Cardiac muscle cell (in vitro differentiated cells and primary cell): Measurements from ENCODE around the gene RAB8A. TPM values are rescaled to one million over a fixed set of nuclear protein-coding genes. Genes with fewer than 3 reads are reported as not detected.

Experiments used
- DNase-seq, 2 donors: peaks; one replicate each; pipeline versions ENCODE4 v3.0.0 to v3.0.0-alpha.2; 2010 to 2017; ENCODE audit warnings: low read depth in 1 of 2, low spot score in 1 of 2
- H3K27ac ChIP-seq: fragments of 200-600 bp; sonication (generic); 2 replicates; pipeline ENCODE4 v1.5.1; 2016
- H3K27me3 ChIP-seq: fragments of 200-600 bp; sonication (generic); 2 replicates; pipeline ENCODE4 v1.6.0; 2016; ENCODE audit warnings: control low read depth
- H3K36me3 ChIP-seq: fragments of 200-600 bp; sonication (generic); 2 replicates; pipeline ENCODE4 v1.5.1; 2016; ENCODE audit warnings: control low read depth
- H3K4me1 ChIP-seq: fragments of 200-600 bp; sonication (generic); 2 replicates; pipeline ENCODE4 v1.8.1; 2017; ENCODE audit warnings: low read depth, mild to moderate bottlenecking, mixed run types
- H3K4me3 ChIP-seq: fragments of 200-600 bp; sonication (generic); 2 replicates; pipeline ENCODE4 v1.5.1; 2016; ENCODE audit warnings: mild to moderate bottlenecking
- H3K9me3 ChIP-seq: fragments of 200-600 bp; sonication (generic); 2 replicates; pipeline ENCODE4 v1.5.1; 2017; ENCODE audit warnings: low read depth, mild to moderate bottlenecking, control low read depth
- polyA plus RNA-seq: library from polyadenylated mRNA; unstranded; fragments of >200 nt; fragmentation: Nextera tagmentation; extraction: Ambion mirVana; gene quantifications from 2 replicates; pipeline ENCODE4 v1.2.1, GENCODE V29; 2016
- total RNA-seq: library from RNA; depleted of rRNA; stranded (reverse); fragments of >200 nt; gene quantifications from 2 replicates; pipeline ENCODE4 v1.2.3, GENCODE V29; 2016
- TF ChIP-seq, protein P1 (sequence below): IDR thresholded peaks from 2 replicates; pipeline ENCODE4 v1.5.1; 2012; ENCODE audit warnings: low read depth, mild to moderate bottlenecking, low read length

RAB8A gene
- total and polyA plus RNA-seq, 2 experiments from 2014 or later = 38.2 to 93.8 TPM

DNA sequence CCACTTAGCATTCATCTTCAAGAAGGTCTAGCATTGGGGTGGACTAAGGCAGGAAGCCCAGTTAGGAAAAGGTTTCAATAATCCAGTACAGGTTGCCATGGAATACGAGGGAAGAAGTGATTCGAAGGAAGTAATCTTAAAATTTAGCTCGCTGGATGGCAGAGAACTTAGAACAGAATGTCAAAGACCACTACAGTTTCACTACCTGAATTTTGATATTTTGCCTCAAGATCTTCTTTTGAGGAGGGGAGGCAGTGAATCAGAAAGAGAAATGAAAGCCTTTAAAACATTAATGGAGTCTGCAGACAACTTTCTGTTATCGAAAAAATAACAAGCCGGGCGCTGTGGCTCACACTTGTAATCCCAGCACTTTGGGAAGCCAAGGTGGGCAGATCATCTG lies 7.0 kb upstream of the RAB8A start:
- Histone ChIP-seq H3K4me3 (no peak overlapping the region), H3K9me3 (no peaks in the 10 kb centered on the region), H3K4me1 (peaks cover 6% of the 10 kb centered on the region), H3K36me3 (peaks cover 29% of the 10 kb centered on the region), H3K27ac (no peak overlapping the region), H3K27me3 (no peaks in the 10 kb centered on the region)
- TF ChIP-seq, protein P1, sequence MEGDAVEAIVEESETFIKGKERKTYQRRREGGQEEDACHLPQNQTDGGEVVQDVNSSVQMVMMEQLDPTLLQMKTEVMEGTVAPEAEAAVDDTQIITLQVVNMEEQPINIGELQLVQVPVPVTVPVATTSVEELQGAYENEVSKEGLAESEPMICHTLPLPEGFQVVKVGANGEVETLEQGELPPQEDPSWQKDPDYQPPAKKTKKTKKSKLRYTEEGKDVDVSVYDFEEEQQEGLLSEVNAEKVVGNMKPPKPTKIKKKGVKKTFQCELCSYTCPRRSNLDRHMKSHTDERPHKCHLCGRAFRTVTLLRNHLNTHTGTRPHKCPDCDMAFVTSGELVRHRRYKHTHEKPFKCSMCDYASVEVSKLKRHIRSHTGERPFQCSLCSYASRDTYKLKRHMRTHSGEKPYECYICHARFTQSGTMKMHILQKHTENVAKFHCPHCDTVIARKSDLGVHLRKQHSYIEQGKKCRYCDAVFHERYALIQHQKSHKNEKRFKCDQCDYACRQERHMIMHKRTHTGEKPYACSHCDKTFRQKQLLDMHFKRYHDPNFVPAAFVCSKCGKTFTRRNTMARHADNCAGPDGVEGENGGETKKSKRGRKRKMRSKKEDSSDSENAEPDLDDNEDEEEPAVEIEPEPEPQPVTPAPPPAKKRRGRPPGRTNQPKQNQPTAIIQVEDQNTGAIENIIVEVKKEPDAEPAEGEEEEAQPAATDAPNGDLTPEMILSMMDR = no peak
- no peak for DNase-seq

DNA sequence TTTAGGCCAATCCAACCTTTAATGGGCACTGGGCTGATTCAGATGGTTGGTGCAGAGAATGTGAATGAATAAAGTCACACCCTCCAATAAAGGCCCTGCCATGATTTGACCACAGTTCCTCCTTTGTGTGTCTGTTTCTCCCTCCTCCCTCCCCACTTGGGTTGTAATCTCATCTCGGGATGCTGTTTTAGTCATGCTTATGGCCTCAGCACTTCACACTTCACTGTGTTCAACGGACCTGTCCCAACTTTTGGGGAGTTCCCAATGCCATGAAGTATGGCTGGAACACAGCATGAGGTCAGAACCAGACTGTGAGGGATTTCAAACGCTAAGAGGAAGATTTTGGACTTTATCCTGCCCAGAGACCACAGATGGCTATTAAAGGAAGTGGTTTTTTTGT lies 5.6 kb upstream of the RAB8A start:
- DNase-seq = peak in 1 of 2 donors; percentile 43
- Histone ChIP-seq H3K27me3 (no peaks in the 10 kb centered on the region), H3K9me3 (no peaks in the 10 kb centered on the region), H3K4me3 (no peak overlapping the region), H3K27ac (peak overlapping the region; percentile 70), H3K4me1 (peaks cover 6% of the 10 kb centered on the region), H3K36me3 (peaks cover 18% of the 10 kb centered on the region)
- TF ChIP-seq, protein P1 = no peak

DNA sequence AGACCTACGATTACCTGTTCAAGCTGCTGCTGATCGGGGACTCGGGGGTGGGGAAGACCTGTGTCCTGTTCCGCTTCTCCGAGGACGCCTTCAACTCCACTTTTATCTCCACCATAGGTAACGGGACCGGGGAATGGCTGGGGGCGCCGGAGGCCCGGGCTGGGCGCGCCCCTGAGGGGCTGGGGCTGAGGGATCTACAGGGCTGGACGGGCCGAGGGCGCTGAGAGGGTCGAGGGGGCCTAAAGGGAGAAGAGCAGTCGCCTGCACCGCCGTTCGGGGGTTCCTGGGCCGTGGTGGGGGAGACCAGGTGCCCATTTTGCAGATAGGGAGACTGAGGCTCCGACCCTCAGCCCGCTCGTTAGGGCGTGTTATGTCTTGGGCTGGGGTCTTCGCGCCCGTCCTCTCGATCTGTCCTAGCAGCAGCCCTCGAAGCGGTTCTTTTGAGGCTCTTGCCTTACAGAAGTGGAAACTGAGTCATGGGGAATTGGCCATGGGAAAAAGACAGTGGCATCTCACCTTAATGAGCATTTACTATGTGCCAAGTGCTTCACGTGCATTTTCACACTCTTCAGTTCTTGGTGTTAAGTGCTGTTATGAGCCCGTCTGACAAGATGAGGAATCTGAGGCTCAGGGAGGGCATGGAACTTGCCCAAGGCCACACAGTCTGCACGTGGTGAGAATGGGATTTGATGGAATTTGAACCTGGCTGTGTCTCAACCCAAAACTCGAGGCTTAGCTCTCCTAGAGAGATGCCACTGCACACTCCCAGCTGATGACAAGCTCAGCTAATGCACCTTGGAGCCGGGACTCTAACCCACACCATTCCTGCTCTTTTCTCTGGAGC lies 442 bp downstream of the RAB8A start:
- no peaks in the 10 kb centered on the region for H3K9me3 ChIP-seq
- TF ChIP-seq, protein P1 = no peak
- peak in 1 of 2 donors; percentile 26 for DNase-seq
- H3K27me3 ChIP-seq = no peaks in the 10 kb centered on the region
- peak overlapping the region; percentile 95 for H3K27ac ChIP-seq
- peaks cover 7% of the 10 kb centered on the region for H3K4me1 ChIP-seq
- H3K36me3 ChIP-seq = no peaks in the 10 kb centered on the region
- peak overlapping the region; percentile 90 for H3K4me3 ChIP-seq

DNA sequence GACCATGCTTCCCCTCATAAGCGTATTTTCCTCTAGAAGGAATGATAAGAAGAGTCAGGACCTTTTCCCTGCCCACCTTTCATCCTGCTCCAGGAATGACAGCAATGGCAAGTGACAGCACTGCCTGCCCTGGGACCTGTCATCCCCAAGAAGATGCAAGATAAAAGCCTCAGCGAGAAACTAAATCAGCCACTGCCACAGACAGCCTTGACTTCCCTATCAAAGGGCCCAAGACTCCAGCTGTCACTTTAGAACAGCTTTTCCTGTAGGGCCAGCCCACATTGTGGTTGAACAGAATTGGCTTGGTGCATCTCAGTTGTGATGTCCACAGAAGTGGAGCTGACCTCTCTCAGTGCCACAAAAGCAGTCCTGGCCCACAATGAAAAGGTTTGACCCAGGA lies 1.1 kb downstream of the RAB8A start:
- no peak overlapping the region for H3K4me3 ChIP-seq
- TF ChIP-seq, protein P1 = no peak

DNA sequence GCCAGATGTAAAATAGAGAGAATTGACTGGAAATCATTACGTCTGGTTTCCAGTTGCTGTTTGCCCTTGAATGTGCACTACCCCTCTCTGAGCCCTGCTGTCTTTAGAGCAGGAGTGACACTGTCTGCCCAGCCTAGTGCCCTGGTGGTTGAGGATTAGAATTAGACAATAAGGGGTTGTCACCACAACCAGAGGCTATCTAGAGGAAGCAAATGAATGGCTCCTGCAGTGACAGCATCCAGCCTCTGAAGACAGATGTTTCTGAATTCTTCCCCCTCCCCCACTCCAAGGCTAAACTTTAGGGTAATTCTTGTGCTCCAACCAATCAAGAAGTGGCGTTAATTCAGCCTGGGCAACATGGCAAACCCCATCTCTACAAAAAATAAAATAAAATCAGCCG lies 2.0 kb downstream of the RAB8A start:
- no peak for DNase-seq
- Histone ChIP-seq H3K27me3 (no peaks in the 10 kb centered on the region), H3K36me3 (peaks cover 2% of the 10 kb centered on the region), H3K9me3 (no peaks in the 10 kb centered on the region), H3K27ac (peak overlapping the region; percentile 95), H3K4me3 (no peak overlapping the region), H3K4me1 (peaks cover 4% of the 10 kb centered on the region)
- TF ChIP-seq, protein P1 = no peak

More for the DNA sequence above, 1.1 kb downstream of the RAB8A start:
- H3K9me3 ChIP-seq = no peaks in the 10 kb centered on the region
- no peaks in the 10 kb centered on the region for H3K36me3 ChIP-seq
- H3K27ac ChIP-seq = peak overlapping the region; percentile 95
- H3K27me3 ChIP-seq = no peaks in the 10 kb centered on the region
- DNase-seq = peak in 1 of 2 donors; percentile 32
- peaks cover 4% of the 10 kb centered on the region for H3K4me1 ChIP-seq
